LNCaP clone FGC (cell line): ENCODE data around the gene SKAP1.

Source experiments
- DNase-seq: peaks from one replicate; pipeline ENCODE4 v3.0.0-alpha.2; 2011; ENCODE audit warnings: low read depth
- H3K4me3 ChIP-seq: 2 replicates; pipeline ENCODE4 v1.5.1; 2011; ENCODE audit warnings: mild to moderate bottlenecking, low read depth, low read length, control low read depth
- TF ChIP-seq, protein P1 (sequence below): IDR thresholded peaks from 2 replicates; pipeline ENCODE4 v1.5.1; 2012; ENCODE audit warnings: mild to moderate bottlenecking; ENCODE audit not compliant: control insufficient read depth, insufficient read depth; ENCODE audit errors: extremely low read depth

SKAP1 gene

DNA sequence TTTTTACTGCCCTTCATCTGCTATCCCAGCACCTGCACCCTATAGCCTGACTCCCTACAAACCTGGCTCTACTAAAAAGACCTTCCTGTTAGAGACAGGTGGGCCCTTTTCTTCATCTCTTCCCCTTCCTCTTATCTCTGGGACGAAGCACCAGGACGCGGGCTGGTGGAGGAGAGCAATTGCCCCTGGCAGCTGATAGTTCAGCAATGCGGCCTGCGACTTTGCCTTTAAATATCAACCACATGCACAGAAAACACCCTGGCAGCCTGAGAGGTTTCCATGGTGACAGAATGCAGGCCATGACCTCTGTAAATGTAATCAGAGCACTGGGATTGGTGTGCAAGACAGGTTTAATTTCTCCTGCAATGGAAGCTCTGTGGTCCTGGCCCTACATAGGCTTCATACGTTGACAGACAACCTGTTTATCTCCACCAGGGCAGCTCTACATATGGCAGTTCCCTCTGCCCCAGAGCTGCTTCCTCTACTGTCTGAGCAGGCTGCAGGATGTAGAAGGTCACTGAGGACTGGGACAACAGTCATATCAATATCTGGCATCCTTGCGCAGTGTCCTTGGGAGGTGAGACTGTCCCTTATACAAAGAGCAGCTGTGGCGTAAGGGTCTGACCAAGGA is 10.0 kb upstream of the SKAP1 start:
- TF ChIP-seq, protein P1, sequence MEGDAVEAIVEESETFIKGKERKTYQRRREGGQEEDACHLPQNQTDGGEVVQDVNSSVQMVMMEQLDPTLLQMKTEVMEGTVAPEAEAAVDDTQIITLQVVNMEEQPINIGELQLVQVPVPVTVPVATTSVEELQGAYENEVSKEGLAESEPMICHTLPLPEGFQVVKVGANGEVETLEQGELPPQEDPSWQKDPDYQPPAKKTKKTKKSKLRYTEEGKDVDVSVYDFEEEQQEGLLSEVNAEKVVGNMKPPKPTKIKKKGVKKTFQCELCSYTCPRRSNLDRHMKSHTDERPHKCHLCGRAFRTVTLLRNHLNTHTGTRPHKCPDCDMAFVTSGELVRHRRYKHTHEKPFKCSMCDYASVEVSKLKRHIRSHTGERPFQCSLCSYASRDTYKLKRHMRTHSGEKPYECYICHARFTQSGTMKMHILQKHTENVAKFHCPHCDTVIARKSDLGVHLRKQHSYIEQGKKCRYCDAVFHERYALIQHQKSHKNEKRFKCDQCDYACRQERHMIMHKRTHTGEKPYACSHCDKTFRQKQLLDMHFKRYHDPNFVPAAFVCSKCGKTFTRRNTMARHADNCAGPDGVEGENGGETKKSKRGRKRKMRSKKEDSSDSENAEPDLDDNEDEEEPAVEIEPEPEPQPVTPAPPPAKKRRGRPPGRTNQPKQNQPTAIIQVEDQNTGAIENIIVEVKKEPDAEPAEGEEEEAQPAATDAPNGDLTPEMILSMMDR = no peak
- no peak overlapping the region for H3K4me3 ChIP-seq
- no peak for DNase-seq

DNA sequence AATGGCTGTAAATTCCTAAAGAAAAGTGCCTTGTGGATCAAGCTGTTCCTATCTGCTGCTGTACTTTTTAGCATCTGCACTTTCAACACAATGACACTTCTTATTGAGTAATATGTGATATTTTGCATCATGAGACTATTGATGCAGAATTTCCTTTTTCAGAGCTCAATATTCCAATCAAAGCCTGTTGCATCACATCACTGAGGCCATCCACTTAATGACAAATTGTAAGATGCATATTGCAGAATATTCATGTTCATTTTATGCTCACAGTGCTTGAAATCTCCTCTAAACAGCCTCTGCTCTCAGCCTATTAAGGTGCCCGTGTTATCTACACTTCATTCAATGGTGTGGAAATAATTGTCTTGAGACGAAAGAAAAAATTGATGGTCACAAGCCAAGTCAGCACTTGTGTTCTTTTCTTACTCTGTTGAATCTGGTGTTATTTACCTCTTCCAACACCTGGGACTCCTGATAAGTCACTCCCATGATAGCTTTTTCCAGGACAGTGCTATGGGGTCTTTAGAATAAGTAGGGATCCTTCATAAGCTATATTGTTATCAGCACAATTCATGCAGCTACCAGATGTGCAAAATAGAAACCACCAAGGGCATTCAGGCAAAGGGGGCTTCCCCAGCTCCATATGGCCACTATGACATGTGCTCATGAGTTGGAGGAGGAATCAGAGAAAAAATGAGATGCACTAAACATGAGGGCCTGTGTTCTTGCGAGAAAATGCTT is 9.3 kb upstream of the SKAP1 start:
- no peak overlapping the region for H3K4me3 ChIP-seq
- no peak for DNase-seq
- TF ChIP-seq, protein P1 = no peak

DNA sequence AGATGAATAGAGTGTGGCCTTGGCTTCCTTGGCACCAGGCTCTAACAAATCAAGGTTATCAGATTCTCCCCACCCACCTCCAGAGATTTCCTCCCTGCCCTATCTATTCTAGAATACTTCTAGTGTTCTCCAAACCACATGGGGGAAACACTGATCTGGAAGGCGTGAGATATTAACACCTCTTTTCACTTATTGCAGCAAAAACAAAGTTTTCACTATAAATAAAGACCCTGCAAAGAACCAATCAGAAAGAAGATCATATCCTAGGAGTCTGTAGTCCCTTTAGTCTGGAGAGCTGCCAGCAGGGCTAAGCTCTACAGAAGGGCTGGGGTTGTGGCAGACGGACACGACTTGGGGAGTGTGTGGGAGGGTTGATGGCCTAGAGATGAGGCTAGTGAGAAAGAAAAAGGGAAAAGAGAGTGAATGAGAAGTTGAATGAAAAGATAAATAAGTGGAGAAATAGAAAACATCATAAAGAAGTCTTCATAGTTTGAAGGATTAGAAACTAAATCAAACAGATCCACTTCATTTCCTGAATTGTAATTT is 8.6 kb upstream of the SKAP1 start:
- no peak overlapping the region for H3K4me3 ChIP-seq
- DNase-seq = no peak
- TF ChIP-seq, protein P1 = no peak

DNA sequence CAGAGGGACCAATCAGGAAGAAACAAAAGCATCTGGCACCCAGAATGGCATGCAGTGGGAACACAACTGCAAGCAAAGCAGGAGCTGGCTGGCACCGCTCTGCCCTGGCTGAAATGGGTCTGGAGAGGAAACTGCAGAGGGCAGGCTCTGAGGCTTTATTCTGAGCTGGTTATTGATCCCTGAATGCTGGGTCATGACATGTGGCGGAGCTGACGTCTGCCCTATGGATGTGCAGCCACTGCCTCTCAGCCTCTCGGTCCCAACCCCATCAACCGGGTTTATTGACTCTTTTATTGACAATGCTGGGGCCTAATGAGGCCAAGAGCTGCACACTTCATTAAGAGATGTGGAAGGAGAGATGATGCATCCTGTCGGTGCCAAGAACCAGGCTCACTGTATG is 3.9 kb upstream of the SKAP1 start:
- H3K4me3 ChIP-seq = no peak overlapping the region
- no peak for DNase-seq
- TF ChIP-seq, protein P1 = no peak

DNA sequence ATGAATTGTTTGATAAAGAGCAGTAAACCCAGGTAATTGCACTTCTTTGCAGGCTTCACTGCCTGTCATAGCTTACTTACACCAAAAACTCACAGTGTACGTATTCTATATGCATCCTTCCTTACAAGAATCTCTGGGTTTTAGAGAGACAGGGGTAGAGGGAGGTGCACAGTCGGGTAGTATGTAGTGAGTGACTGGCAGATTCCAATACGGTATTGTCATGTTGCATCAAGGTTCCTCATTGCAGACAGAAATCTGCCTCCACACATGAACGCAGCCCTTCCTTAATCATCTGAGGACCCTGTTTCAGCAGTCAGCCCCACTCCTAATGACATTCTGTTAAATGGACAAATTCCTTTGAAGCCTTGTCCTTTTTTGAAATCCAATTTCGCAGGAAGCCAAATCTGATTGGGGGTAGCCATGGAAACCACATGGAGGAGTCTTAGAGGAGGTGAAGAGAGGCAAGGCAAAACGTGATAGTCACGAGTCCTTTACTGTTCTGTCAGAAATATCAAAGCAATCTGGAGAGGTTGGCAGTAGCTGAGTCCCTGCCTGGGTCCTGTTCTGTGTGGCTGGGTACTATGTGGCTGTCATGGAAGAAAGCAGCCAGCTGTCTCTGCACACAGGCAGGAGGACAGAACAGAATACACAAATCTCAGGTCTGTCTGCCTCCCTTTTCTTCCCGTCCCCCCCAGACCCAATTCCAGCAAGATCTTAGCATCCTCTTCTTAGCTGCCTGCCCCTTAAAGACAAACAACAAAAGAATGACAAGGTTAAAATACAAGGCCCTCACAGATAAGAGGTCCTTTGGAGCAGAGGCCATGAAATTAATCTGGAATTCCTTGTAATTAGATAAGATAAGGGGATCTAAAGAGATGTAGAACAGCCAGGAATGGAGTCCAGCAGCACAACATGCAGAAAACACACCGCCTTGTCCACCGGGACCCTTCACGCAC is 3.1 kb upstream of the SKAP1 start:
- TF ChIP-seq, protein P1 = no peak
- no peak for DNase-seq
- no peak overlapping the region for H3K4me3 ChIP-seq

DNA sequence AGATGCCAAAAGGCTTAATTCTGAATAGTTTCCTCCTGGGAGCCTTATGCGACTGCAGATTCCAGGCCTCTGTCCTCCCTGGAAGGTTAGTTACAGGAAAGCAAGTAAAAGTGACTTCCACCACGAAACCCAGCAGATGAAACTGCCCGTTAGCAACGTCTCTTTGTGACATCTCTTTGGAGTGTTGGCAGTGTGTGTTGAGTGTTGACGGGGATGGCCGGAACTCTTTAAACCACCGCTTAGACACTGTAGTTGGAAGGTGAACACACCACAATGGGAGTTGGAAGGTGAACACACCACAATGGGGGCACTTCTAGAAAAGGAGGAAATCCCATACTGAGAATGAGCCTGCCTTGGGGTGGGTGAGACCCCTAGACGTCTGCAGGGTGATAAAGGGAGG is 858 bp downstream of the SKAP1 start:
- no peak for DNase-seq
- TF ChIP-seq, protein P1 = no peak

More for the DNA sequence above, 858 bp downstream of the SKAP1 start:
- no peak overlapping the region for H3K4me3 ChIP-seq
